GM21619 (cell line): Measurements from ENCODE around the gene MED9.

ENCODE experiments used
- ATAC-seq: cut with Tn5 transposase; IDR thresholded peaks from one replicate; pipeline ENCODE4 v1.9.1; 2021; ENCODE audit not compliant: unreplicated experiment

The MED9 gene

GRCh38 chr17:17514993-17515933 is 38.5 kb downstream of the MED9 start:
- no peak for ATAC-seq

GRCh38 chr17:17515934-17516930 is 39.4 kb downstream of the MED9 start:
- no peak for ATAC-seq

GRCh38 chr17:17516941-17517720 is 40.3 kb downstream of the MED9 start:
- ATAC-seq = no peak

GRCh38 chr17:17518014-17518413 is 41.2 kb downstream of the MED9 start:
- no peak for ATAC-seq

GRCh38 chr17:17518951-17519350 is 42.2 kb downstream of the MED9 start:
- no peak for ATAC-seq

- ATAC-seq = no peak
Observed at GRCh38 chr17:17519886-17520285, 43.1 kb downstream of the MED9 start.

- no peak for ATAC-seq
Observed at GRCh38 chr17:17520599-17521232, 43.9 kb downstream of the MED9 start.

- no peak for ATAC-seq
Observed at GRCh38 chr17:17523001-17523730, 46.4 kb downstream of the MED9 start.

GRCh38 chr17:17523731-17524490 is 47.1 kb downstream of the MED9 start:
- no peak for ATAC-seq

GRCh38 chr17:17525311-17525710 is 48.5 kb downstream of the MED9 start:
- ATAC-seq = no peak

GRCh38 chr17:17525956-17526355 is 49.2 kb downstream of the MED9 start:
- no peak for ATAC-seq

- no peak for ATAC-seq
Observed at GRCh38 chr17:17526369-17526768, 49.6 kb downstream of the MED9 start.

GRCh38 chr17:17527534-17527933 is 50.7 kb downstream of the MED9 start:
- no peak for ATAC-seq

- ATAC-seq = no peak
Observed at GRCh38 chr17:17527956-17528500, 51.2 kb downstream of the MED9 start.

GRCh38 chr17:17528696-17529652 is 52.2 kb downstream of the MED9 start:
- ATAC-seq = no peak

GRCh38 chr17:17531156-17531555 is 54.4 kb downstream of the MED9 start:
- ATAC-seq = no peak

GRCh38 chr17:17532991-17533390 is 56.2 kb downstream of the MED9 start:
- no peak for ATAC-seq
